ENCODE measurements around the gene PPP2R3B.

Gene PPP2R3B

GRCh38 chrX:292900-293897 is 93.5 kb downstream of the PPP2R3B start:
- FAIRE-seq, result no peak

DNA sequence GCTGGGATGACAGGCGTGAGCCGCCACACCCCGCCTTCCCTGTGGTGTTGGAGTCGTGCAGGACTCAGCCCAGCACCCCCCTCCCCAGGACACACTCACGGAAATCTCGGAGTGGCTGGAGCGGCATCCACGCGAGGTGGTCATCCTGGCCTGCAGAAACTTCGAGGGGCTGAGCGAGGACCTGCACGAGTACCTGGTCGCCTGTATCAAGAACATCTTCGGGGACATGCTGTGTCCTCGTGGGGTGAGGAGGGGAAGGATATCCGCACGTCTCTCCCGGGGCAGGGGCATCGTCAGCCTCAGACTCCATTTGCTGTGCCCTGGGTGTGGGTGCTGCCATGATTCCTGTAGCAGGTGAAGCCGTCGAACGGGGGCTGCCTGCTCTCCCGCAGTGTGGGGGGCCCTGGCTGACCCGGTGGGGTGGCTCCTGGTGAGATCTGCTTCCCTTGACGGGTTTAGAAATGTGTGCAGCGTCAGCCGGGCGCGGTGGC is 95.3 kb downstream of the PPP2R3B start:
- no peak for FAIRE-seq

DNA sequence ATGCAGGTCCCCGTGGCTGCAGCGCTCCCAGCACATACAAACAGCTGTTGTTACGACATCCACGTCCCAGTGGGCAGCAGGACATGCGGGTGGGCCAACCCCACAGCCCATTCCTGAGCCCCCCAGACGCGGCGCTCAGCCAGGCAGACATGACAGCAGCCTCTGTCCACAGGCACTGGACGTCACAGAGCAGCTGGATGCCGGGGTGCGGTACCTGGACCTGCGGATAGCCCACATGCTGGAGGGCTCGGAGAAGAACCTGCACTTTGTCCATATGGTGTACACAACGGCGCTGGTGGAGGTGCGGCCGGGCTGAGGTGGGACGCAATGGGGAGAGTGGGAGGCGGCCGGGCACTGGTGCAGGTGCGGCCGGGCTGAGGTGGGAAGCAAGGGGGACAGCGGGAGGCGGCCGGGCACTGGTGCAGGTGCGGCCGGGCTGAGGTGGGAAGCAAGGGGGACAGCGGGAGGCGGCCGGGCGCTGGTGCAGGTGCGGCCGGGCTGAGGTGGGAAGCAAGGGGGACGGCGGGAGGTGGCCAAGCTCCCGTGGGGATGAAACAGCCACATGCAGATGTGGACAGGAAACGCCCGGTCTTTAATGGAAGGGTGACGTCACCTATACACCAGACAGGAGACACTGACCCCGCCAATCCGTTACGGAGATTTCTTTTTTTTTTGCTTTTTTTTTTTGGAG is 96.1 kb downstream of the PPP2R3B start:
- FAIRE-seq, result no peak

DNA sequence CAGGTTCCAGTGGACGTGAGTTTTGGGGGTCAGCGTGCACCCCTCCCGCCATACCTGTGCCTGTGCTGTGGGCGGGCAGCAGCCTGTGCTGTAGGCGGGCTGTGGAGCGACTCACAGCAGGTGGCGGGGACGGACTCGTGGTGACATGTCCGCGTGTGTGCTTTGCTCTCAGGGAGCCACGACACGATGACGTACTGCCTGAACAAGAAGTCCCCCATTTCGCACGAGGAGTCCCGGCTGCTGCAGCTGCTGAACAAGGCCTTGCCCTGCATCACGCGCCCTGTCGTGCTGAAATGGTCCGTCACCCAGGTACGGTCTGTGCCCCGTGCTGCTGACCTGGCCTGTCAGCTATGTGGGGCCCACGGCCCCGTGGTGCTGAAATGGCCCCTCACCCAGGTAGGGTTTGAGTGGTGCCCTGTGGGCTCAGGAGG is 98.1 kb downstream of the PPP2R3B start:
- FAIRE-seq, result no peak

- FAIRE-seq, result no peak
Observed at GRCh38 chrX:287670-288069, 99.0 kb downstream of the PPP2R3B start.

GRCh38 chrX:285076-285677 is 101.5 kb downstream of the PPP2R3B start:
- no peak for FAIRE-seq

Data from colon (tissue), 2 donors.